Measurements from ENCODE around the gene FAM8A1. TPM values are rescaled to one million over a fixed set of nuclear protein-coding genes. Genes with fewer than 3 reads are reported as not detected.

The FAM8A1 gene
- 64.5 TPM for total RNA-seq

GRCh38 chr6:17599877-17600526 is at the start of gene FAM8A1:
Gene FAM8A1, plus strand, starts transcription at chr6:17600302. Its CDS starts 108 bp downstream, at chr6:17600410.

Other genes with a start within 250 kb of the FAM8A1 start
- 17.6 TPM for gene CAP2, start 206.7 kb upstream of the FAM8A1 start, total RNA-seq
- gene NUP153, start 106.6 kb downstream of the FAM8A1 start, total RNA-seq, result 60.5 TPM